ENCODE measurements around the gene FRMPD4. TPM values are rescaled to one million over a fixed set of nuclear protein-coding genes. Genes with fewer than 3 reads are reported as not detected.

The FRMPD4 gene
- total RNA-seq, 1 experiment from 2014 or later = 0.24 TPM

GRCh38 chrX:12582649-12583048 lies 444.4 kb downstream of the FRMPD4 start:
- Histone ChIP-seq H3K79me2 (ENCODE audit: insufficient read depth, low read length) (no peaks in the 10 kb centered on the region), H3K27ac (ENCODE audit: insufficient read length, low read depth, low read length) (no peak overlapping the region), H3K23ac (ENCODE audit: insufficient read length, low read depth, low read length) (no peak overlapping the region), H3K27me3 (ENCODE audit: insufficient read depth, low read length) (no peaks in the 10 kb centered on the region), H2BK20ac (ENCODE audit: low read depth, low read length, poor library complexity, severe bottlenecking) (no peak overlapping the region), H3K9ac (ENCODE audit: extremely low read depth, insufficient read length, low read length) (no peak overlapping the region), H3K4me1 (ENCODE audit: insufficient read depth, low read length) (no peaks in the 10 kb centered on the region), H4K20me1 (ENCODE audit: control insufficient read depth, insufficient read depth, insufficient read length) (no peaks in the 10 kb centered on the region), H3K4me2 (ENCODE audit: insufficient read depth, insufficient read length, low read length) (no peak overlapping the region), H3K23me2 (ENCODE audit: insufficient read length, low read depth, low read length, poor library complexity, severe bottlenecking) (no peaks in the 10 kb centered on the region), H4K5ac (ENCODE audit: insufficient read length, low read depth, low read length) (no peak overlapping the region), H2AK5ac (ENCODE audit: insufficient read length, low read length) (no peak overlapping the region), H4K91ac (ENCODE audit: insufficient read length, low read depth, low read length) (no peak overlapping the region), H2BK120ac (ENCODE audit: low read depth, low read length, poor library complexity, severe bottlenecking) (no peak overlapping the region), H3K14ac (ENCODE audit: insufficient read depth, low read length) (no peak overlapping the region), H2BK15ac (ENCODE audit: low read depth, low read length) (no peak overlapping the region), H3T11ph (ENCODE audit: low read length) (no peak overlapping the region), H2AFZ (ENCODE audit: low read length) (no peak overlapping the region), H3K18ac (ENCODE audit: insufficient read length, low read depth, low read length) (no peak overlapping the region), H4K8ac (replicated peaks; ENCODE audit: insufficient read length, low read depth, low read length) (no peak overlapping the region), H2BK12ac (ENCODE audit: insufficient read length, low read depth, low read length) (no peak overlapping the region), H2BK5ac (ENCODE audit: insufficient read length, low read length) (no peak overlapping the region), H3K4ac (ENCODE audit: low read depth, low read length) (no peak overlapping the region), H3K79me1 (ENCODE audit: insufficient read depth, low read depth, low read length, poor library complexity, severe bottlenecking) (no peaks in the 10 kb centered on the region), H3K9me3 (ENCODE audit: control insufficient read depth, low read depth, low read length) (no peaks in the 10 kb centered on the region), H3K56ac (ENCODE audit: insufficient read length, low read depth, low read length) (no peak overlapping the region)
- Mint-ChIP-seq H3K36me3 (ENCODE audit: insufficient read depth in 1 of 3, low read depth in 3 of 3) (peaks cover 0 to 9% (median 3%) of the 10 kb centered on the region in 3 experiments; a peak in 5 of 7 replicates), H3K4me3 (no peak overlapping the region), H3K27ac (no peak overlapping the region), H3K4me1 (no peaks in the 10 kb centered on the region), H3K27me3 (ENCODE audit: low read depth) (peaks cover 2% of the 10 kb centered on the region; the same call in 1 of the 2 replicates), H3K9me3 (peaks cover 45 to 55% of the 10 kb centered on the region in 2 experiments)
- TF ChIP-seq CTCF (conservative IDR thresholded peaks at IDR 0.05) = no peak
- no CpG with 5 or more reads among the region's 4 CpGs for WGBS (ENCODE audit: extremely low coverage, insufficient read length, low lambda C conversion rate)
- no peak for DNase-seq

Data from H9 (cell line).